Skin epidermis (tissue), 12 donors: Measurements from ENCODE around the gene ADAM10.
A peak's percentile ranks its signal among the peaks of the same experiment; 100 is the strongest.

Experiments
- H3K27ac ChIP-seq, 21 experiments: fragments of 200-600 bp; sonication (generic) in 11 of 21; one replicate each; pipeline ENCODE4 v1.5.0; 2020; ENCODE audit warnings: mild to moderate bottlenecking in 3 of 21, inconsistent platforms in 2 of 21, moderate library complexity in 2 of 21
- H3K4me3 ChIP-seq, 7 experiments: fragments of 200-600 bp; sonication (generic) in 2 of 7; one replicate each; pipeline ENCODE4 v1.5.0; 2020; ENCODE audit warnings: inconsistent platforms in 2 of 7, mild to moderate bottlenecking in 2 of 7, moderate library complexity in 1 of 7

ADAM10 gene

DNA sequence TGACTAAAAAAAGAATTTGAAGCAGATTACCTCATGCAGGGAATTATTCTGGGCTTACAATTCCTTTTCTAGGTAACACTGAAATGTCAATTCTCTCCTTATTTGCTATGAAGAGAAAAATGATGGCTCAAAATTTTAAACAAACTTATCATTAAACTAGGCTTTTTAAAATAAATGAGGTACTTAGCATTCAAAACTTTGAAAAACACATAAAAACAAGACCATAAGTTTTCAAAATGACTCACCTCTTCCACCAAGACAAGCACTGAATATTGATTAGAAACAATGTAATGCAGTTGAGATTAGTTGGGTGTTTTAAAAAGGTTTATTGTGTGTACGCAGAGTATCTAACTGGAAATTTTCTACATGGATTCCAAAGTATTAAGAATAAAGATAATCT lies 154.6 kb downstream of the ADAM10 start:
- no peak overlapping the region for H3K27ac ChIP-seq
- H3K4me3 ChIP-seq = no peak overlapping the region

DNA sequence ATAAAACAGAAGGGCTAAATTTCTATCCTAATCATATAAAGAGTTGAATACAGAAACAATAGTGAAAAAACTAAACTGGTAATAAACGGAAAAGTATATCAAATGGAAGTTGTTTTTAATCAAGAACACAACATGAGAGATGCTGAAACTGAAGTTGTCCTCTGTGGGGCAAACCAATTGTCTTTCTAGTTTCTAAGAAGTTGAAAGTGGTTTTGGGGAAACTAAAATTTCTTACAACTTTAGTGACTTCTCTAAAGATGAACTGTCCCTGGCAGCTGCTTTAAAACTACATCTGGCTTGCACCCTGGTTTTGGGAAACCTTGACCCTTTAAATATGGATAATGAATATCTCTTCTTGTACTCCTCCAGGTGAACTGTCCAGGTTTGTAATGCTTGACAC lies 155.6 kb downstream of the ADAM10 start:
- H3K27ac ChIP-seq = peak overlapping the region in 1 of 21 experiments; percentile 14

DNA sequence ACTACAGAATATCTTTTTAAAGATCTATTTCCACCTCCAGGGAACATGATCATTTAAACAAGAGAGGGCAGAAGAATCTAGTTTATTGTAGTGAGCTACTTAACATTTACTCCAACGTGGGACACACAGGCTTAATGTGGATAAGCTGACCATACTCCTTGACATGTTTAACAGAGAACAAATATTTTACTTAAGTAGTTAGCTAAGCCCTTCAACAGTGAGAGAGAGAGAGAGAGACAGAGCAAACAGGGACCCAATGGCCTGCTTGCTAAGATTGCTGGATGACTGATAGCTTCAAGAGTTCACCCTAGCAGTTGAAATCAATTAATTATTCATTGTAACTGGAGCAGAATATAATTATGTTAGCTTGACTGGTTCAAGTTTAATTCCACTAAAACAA lies 158.6 kb downstream of the ADAM10 start:
- Histone ChIP-seq H3K4me3 (no peak overlapping the region), H3K27ac (no peak overlapping the region)

More for the DNA sequence above, 155.6 kb downstream of the ADAM10 start:
- H3K4me3 ChIP-seq = no peak overlapping the region

DNA sequence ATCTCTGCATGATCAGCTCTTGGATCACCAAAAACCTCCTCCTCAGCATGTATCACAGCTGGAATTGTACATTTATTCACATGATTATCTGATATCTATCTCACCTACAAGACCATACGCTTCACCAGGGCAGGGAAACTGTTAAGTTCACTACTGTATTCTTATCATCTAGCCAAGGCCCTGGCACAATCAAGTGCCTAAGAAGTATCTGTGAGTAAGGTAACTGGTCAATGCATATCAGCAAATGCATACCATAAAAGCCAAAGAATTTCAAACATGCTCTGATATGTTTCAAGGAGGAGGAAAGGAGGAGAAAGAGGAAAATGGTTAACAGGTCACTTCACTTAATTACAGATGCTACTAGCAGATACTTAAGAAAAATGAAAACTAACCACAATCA lies 159.3 kb downstream of the ADAM10 start:
- no peak overlapping the region for H3K27ac ChIP-seq
- no peak overlapping the region for H3K4me3 ChIP-seq

DNA sequence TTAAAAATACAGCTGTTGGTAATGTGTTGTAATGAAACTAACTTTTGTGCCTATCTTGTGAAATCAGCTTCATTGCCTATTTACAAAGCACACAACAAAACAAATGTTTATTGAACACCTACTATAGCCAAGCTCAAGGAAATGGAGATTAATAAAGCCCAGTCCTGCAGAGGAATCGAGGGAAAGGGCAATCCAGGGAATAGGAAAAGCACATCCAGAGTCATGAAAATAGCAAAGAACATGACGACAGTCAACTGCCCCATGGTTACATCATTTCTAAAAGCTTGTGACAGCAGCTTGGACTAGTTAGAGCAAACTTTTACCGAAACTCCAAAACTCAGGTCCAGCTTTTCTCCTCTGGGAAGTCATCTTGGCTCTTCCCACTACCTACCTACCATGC lies 160.5 kb downstream of the ADAM10 start:
- Histone ChIP-seq H3K27ac (no peak overlapping the region), H3K4me3 (no peak overlapping the region)

DNA sequence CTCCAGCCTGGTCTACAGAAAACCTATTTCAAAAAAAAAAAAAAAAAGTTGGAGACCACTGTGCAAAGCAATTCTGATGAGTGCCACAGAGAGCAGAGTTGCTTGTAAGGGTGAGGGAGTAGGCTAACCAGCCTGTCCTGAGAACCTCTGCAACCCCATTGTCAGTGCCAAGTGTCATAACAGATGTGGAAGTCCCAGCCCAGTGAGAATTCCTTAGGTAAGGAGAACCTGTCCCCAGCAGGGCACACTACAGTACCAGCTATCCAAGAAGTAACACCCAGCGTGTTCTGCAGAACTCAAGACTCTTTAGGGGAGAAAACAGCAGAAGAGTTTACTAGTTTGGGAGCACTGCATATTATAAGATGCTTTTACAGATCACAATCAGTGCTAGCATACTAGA lies 161.4 kb downstream of the ADAM10 start:
- Histone ChIP-seq H3K27ac (no peak overlapping the region), H3K4me3 (no peak overlapping the region)

DNA sequence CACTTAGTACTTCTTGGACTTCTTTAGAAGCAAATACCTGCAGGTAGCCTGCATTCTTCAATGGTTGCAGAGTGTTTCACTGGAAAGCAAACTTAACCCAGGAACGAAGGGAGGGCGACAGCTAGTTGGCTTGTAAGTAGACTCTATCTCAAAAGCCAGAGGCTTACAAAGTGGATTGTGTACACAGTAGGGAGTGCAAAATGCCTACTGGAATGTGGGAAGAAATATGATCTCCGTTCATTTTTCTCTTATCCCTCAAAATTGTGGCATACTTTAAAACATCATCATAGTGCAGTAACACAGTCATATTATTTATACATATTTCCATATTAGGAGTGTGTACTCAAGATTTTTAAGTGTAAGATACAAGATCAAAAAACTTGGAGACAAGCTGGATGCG lies 162.0 kb downstream of the ADAM10 start:
- H3K27ac ChIP-seq = no peak overlapping the region
- no peak overlapping the region for H3K4me3 ChIP-seq

DNA sequence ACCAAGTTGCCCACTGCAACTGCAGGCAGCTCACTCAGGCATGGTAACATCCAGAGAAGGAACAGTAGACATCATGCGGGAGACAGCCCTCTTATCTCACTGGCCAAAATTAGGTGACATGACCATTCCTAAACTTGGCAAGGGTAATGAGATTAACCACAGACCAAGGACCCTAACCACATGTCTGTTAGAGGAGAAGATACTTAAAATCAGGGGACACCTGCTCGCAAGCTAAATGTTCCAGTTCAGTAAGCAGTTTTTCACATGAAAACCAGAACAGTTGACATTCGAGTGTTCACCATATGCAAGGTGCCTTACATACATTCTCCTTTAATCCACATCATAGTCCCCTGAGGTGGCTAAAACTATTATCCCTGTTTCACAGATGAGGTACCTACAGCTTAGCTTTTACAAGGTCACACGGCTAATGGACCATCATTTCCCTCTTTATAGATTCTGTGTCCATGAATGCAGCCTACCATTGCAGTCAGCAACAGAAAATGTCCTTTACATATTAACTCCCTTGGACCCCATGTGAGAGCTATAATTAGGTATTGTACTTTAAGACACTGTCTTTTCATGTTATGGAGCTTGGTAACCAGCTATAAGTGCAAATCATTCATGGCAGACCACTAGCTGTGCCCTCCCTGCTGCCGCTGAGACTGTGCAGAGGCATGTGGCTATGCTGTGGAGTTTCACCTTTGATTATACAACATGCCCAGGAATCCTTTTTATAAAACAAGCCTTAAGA lies 163.6 kb downstream of the ADAM10 start:
- H3K4me3 ChIP-seq = no peak overlapping the region
- no peak overlapping the region for H3K27ac ChIP-seq

DNA sequence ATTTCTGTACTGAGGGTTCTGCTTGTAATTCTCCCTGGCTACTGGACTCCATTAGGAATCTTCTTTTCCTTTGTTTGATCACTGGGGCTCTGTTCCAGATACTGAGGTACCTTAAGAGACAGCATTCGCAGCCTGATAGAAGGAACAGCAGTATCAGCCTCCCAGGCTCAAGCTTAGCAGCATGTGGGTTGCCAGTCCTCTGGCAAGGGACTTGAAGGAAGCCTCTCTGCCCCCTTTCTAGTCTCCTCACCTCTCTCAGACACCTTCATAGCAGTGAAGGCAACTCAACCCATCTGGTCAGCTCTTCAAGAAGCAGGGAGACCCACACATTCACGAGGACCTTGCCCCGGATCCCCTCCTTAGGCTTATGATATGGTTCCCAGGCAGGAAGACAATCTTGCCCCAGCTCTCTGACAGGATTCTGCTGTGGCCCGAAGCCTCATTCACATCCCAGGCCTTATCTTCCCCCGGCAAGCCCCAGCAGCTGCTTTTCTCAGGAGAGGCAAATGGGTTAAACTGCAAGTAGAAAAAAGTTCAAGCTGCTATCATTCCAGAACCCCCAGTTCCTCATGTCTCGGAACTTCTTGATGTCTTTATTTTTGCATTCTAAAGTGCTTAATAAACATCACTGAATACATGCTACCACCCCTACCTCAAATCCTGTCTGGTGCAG lies 164.6 kb downstream of the ADAM10 start:
- no peak overlapping the region for H3K4me3 ChIP-seq
- no peak overlapping the region for H3K27ac ChIP-seq

DNA sequence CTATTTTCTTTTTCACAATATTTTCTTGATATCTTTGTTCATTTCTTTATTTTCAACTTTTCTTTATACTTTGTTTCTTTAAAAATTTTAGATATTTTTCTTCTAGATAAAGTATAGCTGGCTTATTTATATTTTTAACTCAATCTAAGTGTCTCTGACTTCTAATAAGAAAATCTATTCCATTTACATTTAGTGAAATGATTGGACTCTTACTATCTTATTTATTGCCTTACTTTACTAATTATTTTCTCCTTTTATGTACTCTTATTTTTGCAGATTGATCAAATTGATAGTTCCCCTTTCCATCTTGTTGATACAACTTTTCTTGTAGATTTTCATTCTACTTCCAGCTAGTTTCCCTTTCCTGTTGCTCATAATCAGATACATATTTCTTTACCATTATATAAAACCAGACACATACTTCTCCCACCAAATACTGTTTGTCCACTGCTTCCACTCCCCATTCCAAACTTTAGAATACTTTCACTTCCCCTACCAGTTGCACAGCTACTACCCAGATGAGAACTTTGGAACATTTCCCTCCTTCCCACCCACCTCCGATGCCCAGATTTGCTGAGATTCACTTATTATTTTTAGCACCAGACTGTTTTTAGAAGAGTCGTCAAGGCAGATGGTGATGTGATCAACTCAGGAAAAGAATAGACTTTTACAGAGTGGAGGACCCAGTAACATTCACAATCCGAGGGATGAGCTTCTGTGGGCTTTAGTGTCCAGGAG lies 166.2 kb downstream of the ADAM10 start:
- Histone ChIP-seq H3K4me3 (no peak overlapping the region), H3K27ac (no peak overlapping the region)

DNA sequence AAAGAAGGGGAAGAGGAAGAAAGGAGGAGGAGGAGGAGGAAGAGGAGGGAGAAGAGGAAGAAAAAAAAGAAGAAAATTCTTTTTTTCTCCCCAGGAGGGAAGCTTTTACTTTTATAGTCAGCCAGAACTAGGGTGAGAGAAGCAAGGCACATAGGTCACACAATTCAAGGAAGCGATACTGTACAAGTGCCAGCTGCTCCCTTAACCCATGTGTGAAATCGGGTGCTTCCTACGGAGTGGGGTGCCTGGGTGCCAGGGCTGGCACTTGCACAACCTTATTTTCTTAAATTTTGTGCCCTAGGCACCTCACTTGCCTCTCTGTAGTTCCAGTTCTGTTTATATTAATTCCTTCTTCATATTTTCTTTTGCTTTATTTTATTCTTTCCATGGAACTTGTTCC lies 167.3 kb downstream of the ADAM10 start:
- no peak overlapping the region for H3K27ac ChIP-seq
- no peak overlapping the region for H3K4me3 ChIP-seq

DNA sequence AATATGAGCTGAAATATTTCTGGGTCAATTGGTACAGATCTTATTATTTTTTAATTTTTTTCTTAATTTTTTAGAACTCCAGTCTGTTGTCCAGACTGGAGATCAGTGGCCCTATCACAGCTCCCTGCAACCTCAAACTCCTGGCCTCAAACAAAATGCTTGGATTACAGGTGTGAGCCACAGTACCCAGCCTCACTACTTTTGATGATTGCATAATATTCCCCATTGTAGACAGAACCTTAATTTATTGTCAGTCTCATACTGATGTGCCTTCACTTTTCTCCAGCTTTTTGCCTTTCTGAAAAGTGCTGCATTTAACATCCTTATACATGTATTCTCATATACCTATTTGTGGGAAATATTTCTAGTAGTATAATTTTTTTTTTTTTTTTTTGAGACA lies 172.8 kb downstream of the ADAM10 start:
- no peak overlapping the region for H3K27ac ChIP-seq
- H3K4me3 ChIP-seq = no peak overlapping the region

DNA sequence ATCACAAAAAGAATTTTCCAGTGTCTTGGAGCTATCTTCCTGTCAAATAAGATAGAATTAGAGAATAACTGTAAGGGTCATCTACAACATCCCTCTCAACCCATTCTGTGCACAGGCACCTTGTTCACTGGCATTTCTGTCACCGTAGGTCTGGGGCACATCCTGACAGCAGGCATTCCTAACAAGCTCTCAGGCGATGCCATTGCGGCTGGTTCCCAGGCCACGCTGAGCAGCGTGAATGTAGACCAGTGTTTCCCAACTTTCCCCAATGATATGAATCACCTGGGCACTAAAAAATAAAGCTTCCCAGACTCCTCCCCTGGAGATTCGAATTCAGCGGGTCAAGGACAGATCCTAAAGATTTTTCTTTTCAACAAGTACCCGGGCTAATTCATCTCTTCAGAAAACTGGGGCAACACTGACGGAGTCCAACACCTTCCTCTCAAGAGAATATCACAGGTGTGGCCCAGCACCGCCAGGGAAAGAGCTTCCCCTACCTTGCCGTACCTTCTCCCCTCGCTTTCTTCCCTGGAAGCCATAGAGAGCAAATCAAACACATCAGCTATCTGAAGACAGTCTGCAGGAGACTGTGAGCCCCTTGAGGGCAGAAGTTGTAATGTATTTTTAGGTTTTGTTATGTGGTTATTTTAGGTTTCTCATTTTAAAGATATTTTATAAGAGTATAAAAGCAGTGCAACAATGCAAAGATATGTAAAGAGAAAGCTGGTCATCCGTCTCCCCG lies 174.3 kb downstream of the ADAM10 start:
- H3K27ac ChIP-seq = no peak overlapping the region

DNA sequence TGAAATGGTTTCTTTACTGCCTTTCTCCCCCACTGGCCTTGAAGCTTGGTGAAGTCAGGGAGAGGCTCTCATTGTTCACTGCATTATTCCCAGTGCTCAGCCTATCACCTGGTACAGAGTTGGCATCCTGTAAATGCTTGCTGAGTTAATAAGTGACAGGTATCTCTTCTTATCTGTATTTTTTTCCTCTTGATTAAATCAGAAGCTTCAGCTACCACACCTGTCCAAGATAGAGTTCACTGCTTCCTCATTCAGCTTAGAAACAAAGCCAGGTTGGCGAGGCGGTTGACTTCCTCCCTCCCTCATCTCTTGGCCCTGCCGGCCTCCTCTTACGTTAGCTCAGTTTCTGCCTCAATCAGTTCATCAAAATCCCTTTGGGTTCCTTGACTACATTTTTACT lies 174.9 kb downstream of the ADAM10 start:
- no peak overlapping the region for H3K27ac ChIP-seq

More for the DNA sequence above, 174.3 kb downstream of the ADAM10 start:
- no peak overlapping the region for H3K4me3 ChIP-seq

DNA sequence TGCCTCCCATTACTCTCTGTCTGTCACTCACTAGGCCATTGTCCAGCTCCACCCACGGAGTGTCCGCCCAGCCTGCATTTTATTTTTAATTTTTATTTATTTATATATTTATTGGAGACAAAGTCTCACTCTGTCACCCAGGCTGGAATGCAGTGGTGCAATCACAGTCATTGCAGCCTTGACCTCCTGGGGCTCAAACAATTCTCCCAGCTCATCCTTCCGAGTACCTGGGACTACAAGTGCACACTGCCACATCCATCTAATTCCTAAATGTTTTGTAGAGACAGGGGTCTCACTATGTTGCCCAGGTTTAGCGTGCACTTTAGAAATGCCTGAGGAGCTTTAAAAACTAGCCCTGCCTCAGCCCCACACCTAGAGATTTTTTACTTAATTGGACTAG lies 176.2 kb downstream of the ADAM10 start:
- Histone ChIP-seq H3K27ac (no peak overlapping the region), H3K4me3 (no peak overlapping the region)

More for the DNA sequence above, 174.9 kb downstream of the ADAM10 start:
- no peak overlapping the region for H3K4me3 ChIP-seq

DNA sequence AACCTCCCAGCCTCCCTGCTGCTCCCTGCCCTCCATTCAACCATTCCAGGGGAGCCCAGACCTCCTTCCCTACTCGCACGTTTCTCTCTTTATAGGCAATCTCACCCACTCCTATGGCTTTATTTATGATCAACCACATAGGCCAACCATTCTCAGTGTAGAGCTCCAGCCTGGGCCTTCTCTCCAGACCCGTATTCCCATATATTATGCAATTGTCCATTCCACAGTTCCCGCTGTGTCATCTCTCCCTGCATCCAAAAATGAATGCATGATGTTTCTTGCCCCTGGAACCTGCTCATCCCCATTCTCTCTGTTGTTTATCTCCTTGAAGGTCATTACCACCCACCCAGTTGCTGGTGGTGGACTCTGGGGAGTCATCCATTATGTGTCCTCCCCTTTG lies 177.0 kb downstream of the ADAM10 start:
- Histone ChIP-seq H3K4me3 (no peak overlapping the region), H3K27ac (no peak overlapping the region)

DNA sequence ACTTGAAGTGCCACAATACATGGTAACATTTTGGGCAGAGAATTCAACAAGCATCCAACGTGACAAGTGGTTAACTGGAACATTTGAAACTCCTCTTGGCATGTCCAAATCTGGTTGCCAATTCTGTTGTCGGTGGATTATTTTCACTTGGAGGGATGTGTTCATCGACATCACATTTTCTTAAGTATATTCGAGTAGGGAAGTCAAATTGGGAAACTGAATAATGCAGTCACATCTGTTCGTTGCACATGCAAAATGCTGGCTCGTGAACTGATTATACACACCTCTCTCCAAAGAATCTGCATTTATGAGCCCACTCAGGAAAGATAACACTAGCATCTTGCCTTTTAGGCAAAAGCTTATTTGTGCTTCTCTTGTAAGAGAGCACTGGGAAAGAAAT lies 178.0 kb downstream of the ADAM10 start:
- Histone ChIP-seq H3K27ac (no peak overlapping the region), H3K4me3 (no peak overlapping the region)

DNA sequence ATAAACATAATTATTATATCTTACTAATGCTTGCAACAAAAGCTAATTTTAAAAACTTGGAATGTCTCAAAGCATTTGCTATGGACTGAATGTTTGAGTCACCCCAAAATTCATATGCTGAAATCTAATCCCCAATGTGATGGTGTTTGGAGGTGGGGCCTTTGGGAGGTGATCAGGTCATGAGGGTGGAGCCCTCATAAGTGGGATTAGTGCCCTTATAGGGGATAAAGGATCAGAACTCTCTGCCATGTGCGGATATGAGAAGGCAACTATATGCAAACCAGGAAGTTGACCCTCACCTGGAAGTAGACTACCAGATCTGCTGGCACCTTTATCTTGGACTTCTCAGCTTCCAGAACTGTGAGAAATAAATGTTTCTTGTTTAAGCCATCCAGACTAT lies 180.1 kb downstream of the ADAM10 start:
- Histone ChIP-seq H3K27ac (no peak overlapping the region), H3K4me3 (no peak overlapping the region)

DNA sequence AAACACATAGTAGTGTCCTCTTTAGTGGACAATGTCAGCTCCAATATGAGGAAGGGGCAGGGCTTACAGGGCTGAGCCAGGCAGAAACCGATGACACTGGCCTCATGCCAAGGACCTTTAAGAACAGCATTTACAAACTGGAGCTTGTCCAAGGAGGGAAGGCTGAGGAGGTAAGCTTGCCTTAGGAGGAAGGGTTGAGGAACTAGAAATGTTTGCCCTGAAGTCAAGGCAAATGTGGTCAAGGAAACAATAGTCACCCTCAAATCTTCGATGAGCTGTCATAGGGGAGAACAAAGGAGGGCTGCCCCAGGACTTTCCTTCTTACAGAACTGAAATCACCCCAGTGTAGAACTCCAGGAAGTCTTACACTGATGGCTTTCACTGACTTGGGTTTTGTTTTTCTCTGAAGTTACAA lies 181.3 kb downstream of the ADAM10 start:
- Histone ChIP-seq H3K27ac (peak overlapping the region in 4 of 21 experiments; percentile 9 to 55 (median 18)), H3K4me3 (no peak overlapping the region)

DNA sequence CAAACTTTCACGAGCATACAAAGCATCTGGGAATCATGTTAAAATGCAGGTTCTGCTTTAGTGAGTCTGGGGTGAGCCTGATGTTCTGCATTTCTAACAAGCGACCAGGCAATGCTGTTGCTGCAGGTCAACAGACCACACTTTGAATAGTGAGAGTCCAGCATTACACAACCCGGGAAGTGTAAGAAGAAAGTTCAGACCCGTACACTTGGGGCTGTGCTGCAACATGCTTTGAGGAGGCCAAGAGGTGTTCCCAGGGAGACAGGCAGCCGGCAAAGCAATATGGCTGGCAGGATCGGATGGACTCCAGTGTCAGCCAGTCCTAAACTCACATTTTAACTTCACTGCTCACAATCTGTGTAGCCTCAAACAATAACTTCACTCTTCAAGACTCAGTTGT lies 183.5 kb downstream of the ADAM10 start:
- H3K4me3 ChIP-seq = no peak overlapping the region
- no peak overlapping the region for H3K27ac ChIP-seq
